GM10847 (cell line): ENCODE data around the gene RARS2.

Experiments used
- POLR2A ChIP-seq: IDR thresholded peaks from 2 replicates; pipeline ENCODE4 v1.6.1; 2011; ENCODE audit not compliant: insufficient read length; ENCODE audit errors: extremely low read depth

Gene RARS2

GRCh38 chr6:87540539-87540938, 49.2 kb downstream of the RARS2 start:
- no peak for TF ChIP-seq POLR2A

- TF ChIP-seq POLR2A, result no peak
Observed at GRCh38 chr6:87539554-87539953, 50.2 kb downstream of the RARS2 start.

- no peak for TF ChIP-seq POLR2A
Observed at GRCh38 chr6:87538510-87539260, 51.1 kb downstream of the RARS2 start.

- TF ChIP-seq POLR2A, result no peak
Observed at GRCh38 chr6:87534377-87535047, 55.3 kb downstream of the RARS2 start.

GRCh38 chr6:87529221-87529620, 60.6 kb downstream of the RARS2 start:
- no peak for TF ChIP-seq POLR2A

- no peak for TF ChIP-seq POLR2A
Observed at GRCh38 chr6:87522686-87523085, 67.1 kb downstream of the RARS2 start.

GRCh38 chr6:87518453-87518852, 71.3 kb downstream of the RARS2 start:
- no peak for TF ChIP-seq POLR2A

GRCh38 chr6:87514831-87515230, 75.0 kb downstream of the RARS2 start:
- no peak for TF ChIP-seq POLR2A

- no peak for TF ChIP-seq POLR2A
Observed at GRCh38 chr6:87504441-87504840, 85.3 kb downstream of the RARS2 start.

GRCh38 chr6:87501809-87502572, 87.8 kb downstream of the RARS2 start:
- no peak for TF ChIP-seq POLR2A

GRCh38 chr6:87498048-87498447, 91.7 kb downstream of the RARS2 start:
- no peak for TF ChIP-seq POLR2A

GRCh38 chr6:87494761-87495422, 94.9 kb downstream of the RARS2 start:
- TF ChIP-seq POLR2A, result no peak

- TF ChIP-seq POLR2A, result no peak
Observed at GRCh38 chr6:87487555-87487954, 102.2 kb downstream of the RARS2 start.

GRCh38 chr6:87484491-87484890, 105.3 kb downstream of the RARS2 start:
- TF ChIP-seq POLR2A, result no peak

- TF ChIP-seq POLR2A, result no peak
Observed at GRCh38 chr6:87483929-87484328, 105.9 kb downstream of the RARS2 start.
